ENCODE results near the gene CAMK1G. TPM values are rescaled to one million over a fixed set of nuclear protein-coding genes. Genes with fewer than 3 reads are reported as not detected.

Gene CAMK1G
- total RNA-seq, 1 experiment from 2014 or later, result not detected

DNA sequence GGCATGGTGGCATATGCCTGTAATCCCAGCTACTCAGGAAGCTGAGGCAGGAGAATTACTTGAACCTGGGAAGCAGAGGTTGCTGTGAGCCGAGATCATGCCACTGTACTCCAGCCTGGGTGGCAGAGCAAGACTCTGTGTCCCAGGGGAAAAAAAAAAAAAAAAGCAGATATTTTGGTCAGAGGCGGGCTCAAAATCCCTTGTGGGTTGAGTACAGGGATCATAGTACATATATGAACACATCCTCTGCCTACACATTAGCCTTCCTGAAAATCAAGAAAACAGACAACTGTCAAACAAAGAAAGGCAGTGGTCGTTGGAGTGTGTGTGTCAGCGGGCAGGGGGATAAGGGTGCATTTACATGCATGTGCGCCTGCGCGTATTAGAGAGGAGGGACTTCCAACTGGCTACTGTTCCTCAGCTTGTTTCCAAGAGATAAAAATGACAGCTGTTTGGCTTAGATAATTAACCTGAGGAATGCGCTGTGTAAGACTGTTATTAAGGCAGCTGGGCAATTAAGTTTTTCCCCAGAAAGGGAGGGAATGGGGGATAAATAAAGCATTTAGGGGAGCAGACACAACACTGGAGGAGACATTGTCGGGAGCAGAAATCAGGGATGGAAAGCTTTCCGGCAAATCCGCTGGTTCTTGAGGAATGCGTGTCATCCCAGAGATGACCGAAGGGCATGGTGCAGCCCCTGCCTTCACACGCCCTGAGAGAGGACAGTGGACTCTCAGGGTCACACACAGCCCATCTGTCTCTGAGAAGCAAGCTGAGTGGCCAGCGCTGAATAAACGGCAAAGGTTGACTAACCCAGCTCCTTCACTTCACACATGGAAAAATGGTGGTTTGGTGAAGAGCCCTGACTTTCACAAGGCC, 62.3 kb downstream of the CAMK1G start:
- TF ChIP-seq, protein P1, sequence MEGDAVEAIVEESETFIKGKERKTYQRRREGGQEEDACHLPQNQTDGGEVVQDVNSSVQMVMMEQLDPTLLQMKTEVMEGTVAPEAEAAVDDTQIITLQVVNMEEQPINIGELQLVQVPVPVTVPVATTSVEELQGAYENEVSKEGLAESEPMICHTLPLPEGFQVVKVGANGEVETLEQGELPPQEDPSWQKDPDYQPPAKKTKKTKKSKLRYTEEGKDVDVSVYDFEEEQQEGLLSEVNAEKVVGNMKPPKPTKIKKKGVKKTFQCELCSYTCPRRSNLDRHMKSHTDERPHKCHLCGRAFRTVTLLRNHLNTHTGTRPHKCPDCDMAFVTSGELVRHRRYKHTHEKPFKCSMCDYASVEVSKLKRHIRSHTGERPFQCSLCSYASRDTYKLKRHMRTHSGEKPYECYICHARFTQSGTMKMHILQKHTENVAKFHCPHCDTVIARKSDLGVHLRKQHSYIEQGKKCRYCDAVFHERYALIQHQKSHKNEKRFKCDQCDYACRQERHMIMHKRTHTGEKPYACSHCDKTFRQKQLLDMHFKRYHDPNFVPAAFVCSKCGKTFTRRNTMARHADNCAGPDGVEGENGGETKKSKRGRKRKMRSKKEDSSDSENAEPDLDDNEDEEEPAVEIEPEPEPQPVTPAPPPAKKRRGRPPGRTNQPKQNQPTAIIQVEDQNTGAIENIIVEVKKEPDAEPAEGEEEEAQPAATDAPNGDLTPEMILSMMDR (IDR thresholded peaks at IDR 0.05; ENCODE audit: unreplicated experiment), result no peak
- peak overlapping the region; percentile 83 for H3K4me3 Mint-ChIP-seq (ENCODE audit: unreplicated experiment)
- BruUV-seq (replicated peaks), result no TSS peak
- H3K4me1 Mint-ChIP-seq (ENCODE audit: insufficient read depth, unreplicated experiment), result peaks cover 65% of the 10 kb centered on the region
- peak overlapping the region; percentile 68 for H3K27ac Mint-ChIP-seq (ENCODE audit: low read depth, unreplicated experiment)
- H3K36me3 Mint-ChIP-seq (ENCODE audit: insufficient read depth, unreplicated experiment), result peaks cover 100% of the 10 kb centered on the region
- intact Hi-C loops (cut with micrococcal nuclease), result loop anchor here (1.0 kb wide), 1 partner anchor 46 kb away; no protein-coding TSS in a partner anchor
- DNase-seq (ENCODE audit: unreplicated experiment), result no peak
- ChIA-PET POLR2A (interaction anchor here (0.6 to 18.4 kb wide), 8 partner anchors 12 to 1894 kb away, joined by 3 to 458 read pairs (median 4); partner anchors contain the start of gene CD46), CTCF (interaction anchor here (0.6 to 21.0 kb wide), 26 partner anchors 8 to 156 kb away, joined by 3 to 564 read pairs (median 4); partner anchors contain the start of gene LAMB3)
- H3K9me3 Mint-ChIP-seq (ENCODE audit: unreplicated experiment), result no peaks in the 10 kb centered on the region
- H3K27me3 Mint-ChIP-seq (ENCODE audit: insufficient read depth, unreplicated experiment), result no peaks in the 10 kb centered on the region

DNA sequence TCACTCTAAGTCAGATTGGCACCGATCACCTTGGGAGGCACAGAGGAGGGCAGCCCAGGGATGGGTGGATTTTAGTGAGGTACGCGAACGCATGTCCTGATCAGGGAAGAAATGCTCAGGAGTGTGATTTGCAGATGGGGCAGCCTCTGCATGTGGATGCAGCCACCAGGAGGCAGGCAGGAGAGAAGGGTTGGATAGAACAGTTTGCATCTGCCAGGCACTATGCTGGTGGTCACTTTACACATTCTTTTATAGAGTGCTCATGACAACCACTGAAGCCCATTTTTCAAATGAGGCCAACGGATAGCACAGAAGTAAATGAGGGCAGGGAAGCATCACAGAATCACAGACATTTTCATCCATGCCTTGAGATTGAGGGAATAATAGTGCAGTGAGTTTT, 63.0 kb downstream of the CAMK1G start:
- intact Hi-C loops (cut with micrococcal nuclease), result loop anchor here (1.0 kb wide), 1 partner anchor 46 kb away; no protein-coding TSS in a partner anchor
- DNase-seq (ENCODE audit: unreplicated experiment), result peak; percentile 67
- Mint-ChIP-seq H3K27ac (ENCODE audit: low read depth, unreplicated experiment) (peak overlapping the region; percentile 68), H3K4me1 (ENCODE audit: insufficient read depth, unreplicated experiment) (peaks cover 70% of the 10 kb centered on the region), H3K27me3 (ENCODE audit: insufficient read depth, unreplicated experiment) (no peaks in the 10 kb centered on the region), H3K9me3 (ENCODE audit: unreplicated experiment) (no peaks in the 10 kb centered on the region), H3K4me3 (ENCODE audit: unreplicated experiment) (peak overlapping the region; percentile 83), H3K36me3 (ENCODE audit: insufficient read depth, unreplicated experiment) (peaks cover 95% of the 10 kb centered on the region)
- POLR2A ChIA-PET, result interaction anchor here (0.8 to 18.4 kb wide), 11 partner anchors 9 to 123 kb away, joined by 3 to 458 read pairs (median 4); no protein-coding TSS in a partner anchor
- no TSS peak for BruUV-seq (replicated peaks)
- CTCF ChIA-PET, result interaction anchor here (0.6 to 21.0 kb wide), 25 partner anchors 7 to 104 kb away, joined by 3 to 564 read pairs (median 4); partner anchors contain the start of gene LAMB3
- TF ChIP-seq, protein P1 (IDR thresholded peaks at IDR 0.05; ENCODE audit: unreplicated experiment), result peak; percentile 54

DNA sequence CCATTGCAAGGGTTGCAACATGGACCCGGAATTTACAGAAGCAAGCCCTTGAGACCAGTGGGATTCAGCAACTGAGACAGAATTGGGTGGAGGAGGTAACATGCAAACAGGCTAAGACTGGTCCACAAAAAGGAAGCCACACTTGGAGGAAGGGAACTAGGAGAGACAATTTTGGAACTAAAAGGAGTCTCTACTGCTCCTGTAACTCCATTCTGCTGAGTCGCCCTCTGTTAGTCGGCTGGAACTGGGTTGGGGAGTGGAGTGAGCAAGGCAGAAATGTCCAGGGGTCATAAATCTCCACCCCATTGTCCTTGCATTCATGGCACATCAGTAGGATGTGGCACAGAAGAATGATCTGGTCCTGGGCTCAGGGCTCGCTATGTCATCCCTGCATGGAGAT, 63.6 kb downstream of the CAMK1G start:
- intact Hi-C loops (cut with micrococcal nuclease), result no loop called here
- H3K9me3 Mint-ChIP-seq (ENCODE audit: unreplicated experiment), result no peaks in the 10 kb centered on the region

More for the DNA sequence above, 63.6 kb downstream of the CAMK1G start:
- H3K4me1 Mint-ChIP-seq (ENCODE audit: insufficient read depth, unreplicated experiment), result peaks cover 73% of the 10 kb centered on the region
- peak overlapping the region; percentile 46 for H3K27ac Mint-ChIP-seq (ENCODE audit: low read depth, unreplicated experiment)
- no TSS peak for BruUV-seq (replicated peaks)
- H3K36me3 Mint-ChIP-seq (ENCODE audit: insufficient read depth, unreplicated experiment), result peaks cover 89% of the 10 kb centered on the region
- H3K27me3 Mint-ChIP-seq (ENCODE audit: insufficient read depth, unreplicated experiment), result no peaks in the 10 kb centered on the region
- DNase-seq (ENCODE audit: unreplicated experiment), result no peak
- ChIA-PET CTCF (interaction anchor here (0.6 to 21.0 kb wide), 13 partner anchors 7 to 432 kb away, joined by 3 to 564 read pairs (median 4); partner anchors contain the start of gene LAMB3), POLR2A (interaction anchor here (1.0 to 18.4 kb wide), 9 partner anchors 9 to 122 kb away, joined by 3 to 458 read pairs (median 4); no protein-coding TSS in a partner anchor)
- peak overlapping the region; percentile 83 for H3K4me3 Mint-ChIP-seq (ENCODE audit: unreplicated experiment)
- TF ChIP-seq, protein P1 (IDR thresholded peaks at IDR 0.05; ENCODE audit: unreplicated experiment), result no peak
